Stimulated activated CD8-positive, alpha-beta memory T cell treated with anti-CD3 and anti-CD28 coated beads, Interleukin-4, amount 100 ng/mL, for 48 hours (primary cell): ENCODE data around the gene DELE1.
A peak's percentile ranks its signal among the peaks of the same experiment; 100 is the strongest.

ENCODE experiments used
- DNase-seq: peaks from one replicate; pipeline ENCODE4 v3.0.0-alpha.2; 2020

DELE1 gene

GRCh38 chr5:141929398-141930058, 5.9 kb downstream of the DELE1 start:
- DNase-seq, result no peak

DNA sequence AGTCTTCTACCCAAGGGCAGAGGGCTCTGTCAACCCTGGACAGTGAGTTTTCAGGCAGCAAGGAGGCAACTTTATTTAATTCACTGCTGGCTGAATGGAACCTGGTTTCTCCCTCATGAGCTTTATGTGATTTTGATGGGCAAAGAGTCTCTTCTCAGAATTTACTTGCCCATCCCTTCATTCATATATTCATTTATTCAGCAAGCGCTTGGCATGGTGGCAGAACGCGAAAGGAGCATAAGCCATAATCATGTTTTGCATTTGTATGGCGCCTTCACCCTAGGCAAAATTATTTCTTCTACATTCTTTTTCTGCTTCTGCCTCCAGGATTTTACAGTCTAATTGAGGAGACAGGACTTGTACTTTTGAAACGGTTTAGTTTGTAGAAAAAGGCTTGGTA, 8.0 kb downstream of the DELE1 start:
- no peak for DNase-seq

GRCh38 chr5:141933151-141933550, 9.5 kb downstream of the DELE1 start:
- no peak for DNase-seq

DNA sequence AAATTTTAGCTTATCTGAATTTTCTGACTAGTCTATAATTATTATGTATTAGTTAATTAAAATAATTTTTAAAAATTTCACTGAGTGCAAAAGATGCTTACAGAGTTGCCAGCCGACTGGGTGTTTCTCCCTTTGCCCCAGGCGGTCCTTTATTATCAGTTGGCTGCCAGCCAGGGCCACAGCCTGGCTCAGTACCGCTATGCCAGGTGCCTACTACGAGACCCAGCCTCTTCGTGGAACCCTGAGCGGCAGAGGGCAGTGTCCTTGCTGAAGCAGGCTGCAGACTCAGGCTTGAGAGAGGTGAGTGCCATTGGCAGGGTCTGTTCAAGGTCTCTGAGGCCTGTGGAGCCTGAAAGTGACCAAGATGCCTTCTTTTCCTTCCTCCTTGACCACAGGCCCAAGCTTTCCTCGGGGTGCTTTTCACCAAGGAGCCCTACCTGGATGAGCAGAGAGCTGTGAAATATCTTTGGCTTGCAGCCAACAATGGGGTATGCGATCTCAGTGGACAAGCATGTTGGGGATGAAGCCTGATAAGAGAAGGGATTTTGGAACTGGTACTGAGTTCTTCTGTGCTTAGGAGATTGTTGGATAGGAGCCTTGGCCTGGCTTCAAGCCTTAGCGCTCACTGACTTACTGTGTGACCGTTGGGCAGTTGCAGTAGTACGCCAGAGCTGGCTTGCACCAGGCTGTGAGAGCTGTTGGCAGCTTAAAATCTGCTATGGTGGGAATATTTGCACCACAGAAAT, 10.6 kb downstream of the DELE1 start:
- no peak for DNase-seq

DNA sequence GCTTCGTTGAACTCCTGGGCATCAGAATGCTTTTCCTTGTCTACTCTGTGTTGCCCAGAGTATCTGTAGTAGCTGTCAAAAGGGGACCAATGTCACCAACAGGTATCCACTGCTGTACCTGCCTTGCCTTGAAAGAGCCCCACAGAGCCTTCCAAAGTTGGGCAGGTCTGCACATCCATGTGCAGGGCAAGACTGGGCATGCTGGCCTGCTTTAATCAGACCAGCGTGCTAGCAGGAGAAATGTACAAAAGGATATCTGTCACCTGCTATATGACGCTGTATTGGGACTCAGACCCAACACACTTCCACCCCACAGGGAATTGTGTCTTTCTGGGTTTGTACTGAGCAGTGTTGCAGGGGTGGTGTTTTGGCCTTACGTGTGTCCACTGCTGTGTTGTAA, 11.9 kb downstream of the DELE1 start:
- no peak for DNase-seq

GRCh38 chr5:141940695-141941271, 17.1 kb downstream of the DELE1 start:
- DNase-seq, result no peak

- DNase-seq, result no peak
Observed at GRCh38 chr5:141941307-141941706, 17.6 kb downstream of the DELE1 start.

DNA sequence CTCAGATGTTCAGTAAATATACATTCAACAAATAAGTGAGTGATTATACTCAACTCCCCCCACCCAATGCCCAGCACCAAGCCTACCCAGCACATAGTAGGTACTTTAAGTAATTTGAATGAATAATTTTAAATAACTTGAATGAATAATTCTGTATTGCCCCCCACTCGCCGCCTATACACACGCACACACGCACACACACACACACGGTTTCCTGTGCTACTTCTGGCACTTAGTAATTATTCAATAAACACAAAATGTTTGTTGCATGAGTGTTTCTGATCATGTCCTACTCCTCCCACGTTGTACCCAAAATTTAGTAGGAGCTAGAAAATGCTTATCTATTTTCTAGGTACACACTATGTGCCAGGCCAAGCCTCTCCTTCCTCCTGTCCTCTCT, 18.1 kb downstream of the DELE1 start:
- DNase-seq, result no peak

DNA sequence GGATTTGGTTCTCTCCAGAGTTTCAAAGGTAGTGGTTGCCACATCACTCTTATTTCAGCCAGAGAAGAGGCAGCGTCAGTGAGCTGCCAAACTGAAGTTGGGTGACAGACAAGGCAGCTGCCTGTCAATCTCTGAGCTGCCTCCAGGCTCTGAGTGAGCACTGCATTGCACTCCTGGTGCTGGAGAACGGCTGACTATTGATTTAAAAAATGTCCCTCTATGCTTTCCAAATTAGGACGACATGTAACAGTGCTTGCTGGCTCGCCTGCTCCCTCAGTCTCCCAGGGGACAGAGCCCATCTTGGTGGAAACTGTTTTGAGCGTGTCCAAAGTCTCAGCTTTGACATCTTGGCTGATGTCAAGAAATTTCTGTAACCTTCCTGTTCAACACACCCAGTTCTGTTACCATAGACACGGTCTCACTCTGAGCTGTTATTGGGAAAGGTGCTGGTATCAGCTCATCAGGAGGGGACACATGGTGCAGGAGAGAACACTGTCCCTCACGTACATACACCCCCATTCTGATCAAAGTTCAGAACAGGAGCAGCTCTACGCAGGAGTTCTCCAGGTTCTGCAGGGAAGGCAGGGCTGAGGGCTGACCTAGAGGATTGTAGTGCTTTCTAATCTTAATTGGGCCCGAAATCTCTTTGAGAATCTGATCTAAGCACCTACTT, 18.6 kb downstream of the DELE1 start:
- no peak for DNase-seq

GRCh38 chr5:141944076-141944475, 20.4 kb downstream of the DELE1 start:
- DNase-seq, result no peak

GRCh38 chr5:141945511-141946051, 21.9 kb downstream of the DELE1 start:
- DNase-seq, result no peak

DNA sequence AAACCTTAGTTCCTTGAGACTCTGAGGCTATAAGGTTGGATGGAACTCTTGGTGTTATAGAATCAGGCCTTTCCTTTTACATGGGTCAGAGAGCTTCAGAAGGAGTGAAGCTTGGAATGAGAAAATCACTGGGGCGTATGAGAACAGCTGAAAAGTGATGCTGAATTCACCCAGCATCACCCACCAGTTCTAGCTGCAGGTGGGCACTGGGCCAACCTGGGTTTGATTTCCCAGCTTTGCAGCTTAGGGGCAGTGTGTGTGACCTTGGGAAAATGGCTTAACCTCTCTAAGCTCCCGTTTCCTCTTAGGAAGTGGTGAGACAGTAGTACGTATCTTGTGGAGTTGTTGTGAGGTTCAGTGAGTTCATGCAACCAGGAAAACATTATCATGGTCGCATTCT, 23.6 kb downstream of the DELE1 start:
- DNase-seq, result no peak

- DNase-seq, result no peak
Observed at GRCh38 chr5:141948812-141949211, 25.1 kb downstream of the DELE1 start.

- no peak for DNase-seq
Observed at GRCh38 chr5:141949511-141949910, 25.8 kb downstream of the DELE1 start.

DNA sequence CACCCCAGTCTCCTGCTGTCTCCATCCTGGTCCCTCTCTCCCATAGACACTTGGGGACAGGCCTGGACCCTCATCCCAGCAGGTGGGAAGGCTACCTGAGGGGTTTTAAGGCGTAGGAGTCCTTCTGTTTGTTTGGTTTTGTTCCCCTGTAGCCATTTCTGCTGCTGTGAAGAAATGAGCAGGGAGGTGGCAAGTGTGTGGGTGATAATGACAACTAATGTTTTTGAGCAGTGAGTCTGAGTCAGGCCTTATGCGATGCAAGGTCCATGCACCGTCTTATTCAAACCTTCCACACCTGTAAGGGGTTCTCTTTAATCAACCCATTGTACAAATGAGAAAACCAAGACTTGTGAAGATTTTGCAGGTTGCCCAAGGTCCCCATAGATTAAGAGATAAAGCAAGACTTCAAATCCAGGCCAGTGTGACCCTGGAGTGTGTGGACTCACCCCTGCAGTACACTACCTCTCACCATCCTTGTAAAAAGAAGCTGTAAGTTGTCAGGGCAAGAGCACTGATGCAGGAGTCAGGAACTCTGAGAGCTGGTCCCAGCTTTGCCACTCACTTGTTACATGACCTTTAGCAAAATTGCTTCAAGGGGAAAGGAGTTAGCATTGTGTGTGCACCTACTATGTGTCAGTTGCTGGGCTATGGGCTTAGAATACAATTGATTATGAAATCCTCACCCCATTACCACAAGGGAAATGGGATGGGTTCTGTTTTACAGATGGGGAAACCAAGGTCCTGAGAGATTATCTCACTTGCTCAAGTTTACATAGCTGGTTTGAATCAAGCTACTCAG, 26.7 kb downstream of the DELE1 start:
- no peak for DNase-seq

GRCh38 chr5:141951332-141951781, 27.7 kb downstream of the DELE1 start:
- peak; percentile 60 for DNase-seq

DNA sequence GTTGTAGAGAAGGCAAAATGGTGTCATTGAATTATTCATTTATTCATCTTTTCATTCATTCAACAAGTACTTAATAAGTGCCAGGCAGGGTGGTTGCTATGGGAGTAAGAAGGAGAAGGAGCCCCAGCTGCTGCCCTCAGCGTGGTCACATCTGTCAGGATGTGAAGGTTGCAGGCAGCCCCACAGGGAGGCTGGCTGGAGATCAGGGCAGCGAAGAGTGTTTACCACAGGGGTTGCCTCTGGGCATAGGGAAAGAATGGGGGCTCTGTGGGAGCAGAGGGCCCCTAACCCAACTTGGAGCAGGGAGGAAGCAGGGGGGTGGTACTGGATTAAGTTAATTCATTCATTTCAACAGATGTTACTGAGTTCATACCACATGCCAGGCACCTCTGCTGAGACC, 28.3 kb downstream of the DELE1 start:
- no peak for DNase-seq

GRCh38 chr5:141954194-141954593, 30.5 kb downstream of the DELE1 start:
- no peak for DNase-seq

DNA sequence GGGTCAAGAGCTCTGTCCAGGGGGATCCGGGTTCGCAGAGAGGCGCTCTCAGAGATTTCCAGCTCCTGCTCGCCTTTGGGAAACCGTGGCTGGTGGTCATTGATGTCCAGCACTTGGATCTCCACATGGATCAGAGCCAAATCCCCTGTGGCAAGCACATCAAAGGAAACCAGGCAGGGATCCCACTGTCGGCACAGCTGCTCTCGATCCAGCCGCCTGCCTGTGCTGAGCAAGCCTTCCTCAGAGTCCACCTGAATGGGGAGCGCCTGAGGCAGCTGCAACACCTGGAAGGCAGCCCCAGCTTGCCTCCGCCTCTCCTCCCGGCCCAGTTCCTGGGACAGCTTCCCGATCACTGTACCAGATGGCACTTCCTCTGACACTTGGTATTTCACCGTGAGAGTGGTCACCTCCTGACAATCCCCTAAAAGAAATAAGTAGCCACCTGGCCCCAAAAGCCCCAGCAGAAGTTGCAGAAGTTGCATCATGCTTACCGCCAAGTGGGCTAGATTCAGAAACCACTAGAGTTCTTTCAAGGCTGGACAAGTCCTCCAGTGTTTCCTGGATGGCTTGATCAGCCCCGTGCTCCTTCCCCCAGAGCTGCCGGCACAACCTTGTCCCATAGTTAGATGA, 33.8 kb downstream of the DELE1 start:
- DNase-seq, result no peak

GRCh38 chr5:141958113-141958512, 34.4 kb downstream of the DELE1 start, which contains the start of gene PCDH12:
PCDH12 (minus strand) TSS chr5:141958202; CDS start chr5:141957851, 351 bp downstream.
- no peak for DNase-seq

DNA sequence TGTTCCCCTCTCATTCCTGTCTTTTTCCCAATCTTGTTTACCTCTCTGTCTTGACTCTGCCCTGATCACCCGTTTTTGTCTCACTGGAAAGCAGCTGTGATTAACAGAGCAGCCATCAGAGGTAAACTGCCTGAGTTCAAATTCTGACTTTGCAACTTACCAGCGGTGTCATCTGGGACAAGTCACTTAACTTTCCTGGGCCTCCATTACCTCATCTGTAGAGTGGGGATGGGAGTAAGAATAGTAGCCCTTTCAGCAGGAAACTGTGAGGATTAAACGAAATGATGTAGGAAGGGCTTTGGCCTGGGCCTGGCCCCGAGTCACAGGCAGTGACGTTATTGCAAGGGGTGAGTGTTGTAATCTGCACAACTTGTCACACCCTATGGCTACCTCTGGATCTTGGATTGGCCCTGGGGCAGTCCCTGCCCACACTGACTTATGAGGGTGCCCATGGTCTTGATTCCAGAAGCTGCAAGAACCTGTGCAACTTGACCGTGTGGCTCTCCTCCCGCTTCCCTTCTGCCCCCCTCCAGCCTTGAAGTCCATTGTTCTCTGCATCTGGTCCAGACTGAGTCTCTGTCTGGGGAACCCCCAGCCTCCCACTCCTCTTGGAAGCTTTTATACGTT, 35.0 kb downstream of the DELE1 start:
- no peak for DNase-seq
